Activated CD4-positive, alpha-beta T cell treated with anti-CD3 and anti-CD28 coated beads, Interleukin-2, amount 50 U/mL, for 24 hours (primary cell): ENCODE data around the gene INPP4B.
"Not testable (repeated sequence)": the region's sequence is repeated elsewhere in the genome, so short reads cannot be mapped to it uniquely, and the experiment has no call there.

Source experiments
- DNase-seq, 2 donors: peaks; one replicate each; pipeline ENCODE4 v3.0.0-alpha.2; 2020; ENCODE audit warnings: low read depth in 1 of 2, low spot score in 1 of 2

Gene INPP4B

GRCh38 chr4:142416711-142417275 lies 429.3 kb downstream of the INPP4B start:
- DNase-seq = no peak

- DNase-seq = no peak
Observed at GRCh38 chr4:142416121-142416520, 430.0 kb downstream of the INPP4B start.

GRCh38 chr4:142414366-142414990 lies 431.6 kb downstream of the INPP4B start:
- no peak for DNase-seq

- no peak for DNase-seq
Observed at GRCh38 chr4:142413485-142413884, 432.6 kb downstream of the INPP4B start.

- DNase-seq = no peak
Observed at GRCh38 chr4:142411993-142412392, 434.1 kb downstream of the INPP4B start.

GRCh38 chr4:142408003-142408441 lies 438.1 kb downstream of the INPP4B start:
- no peak for DNase-seq

- DNase-seq = no peak
Observed at GRCh38 chr4:142407596-142407995, 438.5 kb downstream of the INPP4B start.

- peak in 1 of 2 donors; percentile 55 for DNase-seq
Observed at GRCh38 chr4:142406917-142407501, 439.1 kb downstream of the INPP4B start.

GRCh38 chr4:142406499-142406835 lies 439.6 kb downstream of the INPP4B start:
- no peak for DNase-seq

GRCh38 chr4:142405695-142406498 lies 440.2 kb downstream of the INPP4B start:
- DNase-seq = no peak

- peak; percentile 38 to 65 for DNase-seq
Observed at GRCh38 chr4:142405021-142405694, 440.9 kb downstream of the INPP4B start.

GRCh38 chr4:142404191-142404611 lies 441.9 kb downstream of the INPP4B start:
- DNase-seq = peak in 1 of 2 donors; percentile 60

- DNase-seq = no peak
Observed at GRCh38 chr4:142402900-142403299, 443.2 kb downstream of the INPP4B start.

- no peak for DNase-seq
Observed at GRCh38 chr4:142402156-142402555, 443.9 kb downstream of the INPP4B start.

- not testable (repeated sequence) for DNase-seq
Observed at GRCh38 chr4:142397364-142397991, 448.6 kb downstream of the INPP4B start.

GRCh38 chr4:142396279-142396678 lies 449.8 kb downstream of the INPP4B start:
- no peak for DNase-seq

GRCh38 chr4:142393127-142393526 lies 453.0 kb downstream of the INPP4B start:
- no peak for DNase-seq

- DNase-seq = no peak
Observed at GRCh38 chr4:142386856-142387255, 459.2 kb downstream of the INPP4B start.

- DNase-seq = no peak
Observed at GRCh38 chr4:142386449-142386848, 459.7 kb downstream of the INPP4B start.

GRCh38 chr4:142383800-142384470 lies 462.2 kb downstream of the INPP4B start:
- no peak for DNase-seq
